Stimulated activated CD4-positive, alpha-beta T cell treated with anti-CD3 and anti-CD28 coated beads, Interleukin-2, amount 100 ng/mL, for 4 hours (primary cell): ENCODE results near the gene CYP3A4.
"Not testable (repeated sequence)": the region's sequence is repeated elsewhere in the genome, so short reads cannot be mapped to it uniquely, and the experiment has no call there.

Experiments used
- DNase-seq: peaks from one replicate; pipeline ENCODE4 v3.0.0-alpha.2; 2020; ENCODE audit warnings: low read depth

Gene CYP3A4

GRCh38 chr7:99723201-99723600, 60.8 kb downstream of the CYP3A4 start:
- not testable (repeated sequence) for DNase-seq

- no peak for DNase-seq
Measured at GRCh38 chr7:99720800-99721595, 63.0 kb downstream of the CYP3A4 start.

GRCh38 chr7:99719996-99720769, 63.8 kb downstream of the CYP3A4 start:
- no peak for DNase-seq

- DNase-seq, result no peak
Measured at GRCh38 chr7:99713995-99714570, 69.9 kb downstream of the CYP3A4 start.

GRCh38 chr7:99709838-99710578, 74.0 kb downstream of the CYP3A4 start:
- no peak for DNase-seq

DNA sequence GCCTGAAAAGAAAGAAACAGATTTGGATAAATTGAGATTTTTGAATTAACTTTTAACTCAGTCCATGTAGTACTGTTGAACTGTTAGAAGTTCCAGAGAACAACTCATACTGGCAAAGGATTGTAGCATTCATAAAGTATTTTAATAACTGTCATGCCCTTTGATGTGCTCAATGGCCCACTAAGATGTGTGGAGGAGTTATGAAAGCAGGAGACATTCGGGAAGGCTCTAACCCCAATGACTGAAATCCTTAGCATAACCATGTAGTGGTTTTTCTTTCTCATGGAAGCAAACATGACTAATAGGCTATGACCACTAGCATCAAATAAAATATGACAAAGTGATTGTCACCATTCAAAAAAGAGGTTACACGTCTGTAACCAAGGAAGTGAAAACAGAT, 74.7 kb downstream of the CYP3A4 start:
- DNase-seq, result no peak

DNA sequence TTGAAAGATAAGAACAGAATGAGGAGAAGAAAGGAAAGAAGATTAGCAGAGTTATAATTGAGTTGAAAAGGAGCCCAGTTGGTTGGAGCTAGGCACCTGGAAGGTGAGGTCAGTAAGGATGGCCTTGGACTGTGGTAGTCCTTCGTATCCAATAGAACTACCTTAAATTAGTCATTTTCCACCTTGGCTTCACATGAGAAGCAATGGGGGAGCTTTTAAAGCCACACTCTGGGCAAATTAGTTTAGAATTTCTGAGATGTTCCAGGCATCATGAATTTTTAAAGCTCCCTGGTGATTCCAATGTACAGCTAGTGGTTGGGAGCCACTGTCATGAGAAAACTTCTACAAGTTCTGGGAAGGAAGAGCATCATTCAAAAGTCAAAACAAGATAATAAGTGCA, 76.9 kb downstream of the CYP3A4 start:
- DNase-seq, result no peak
